ENCODE results near the gene ZNF665. TPM values are rescaled to one million over a fixed set of nuclear protein-coding genes. Genes with fewer than 3 reads are reported as not detected.
A peak's percentile ranks its signal among the peaks of the same experiment; 100 is the strongest.
"Not testable (repeated sequence)": the region's sequence is repeated elsewhere in the genome, so short reads cannot be mapped to it uniquely, and the experiment has no call there.

The ZNF665 gene
- 2.9 and 3.8 TPM in 2 replicates for total RNA-seq

DNA sequence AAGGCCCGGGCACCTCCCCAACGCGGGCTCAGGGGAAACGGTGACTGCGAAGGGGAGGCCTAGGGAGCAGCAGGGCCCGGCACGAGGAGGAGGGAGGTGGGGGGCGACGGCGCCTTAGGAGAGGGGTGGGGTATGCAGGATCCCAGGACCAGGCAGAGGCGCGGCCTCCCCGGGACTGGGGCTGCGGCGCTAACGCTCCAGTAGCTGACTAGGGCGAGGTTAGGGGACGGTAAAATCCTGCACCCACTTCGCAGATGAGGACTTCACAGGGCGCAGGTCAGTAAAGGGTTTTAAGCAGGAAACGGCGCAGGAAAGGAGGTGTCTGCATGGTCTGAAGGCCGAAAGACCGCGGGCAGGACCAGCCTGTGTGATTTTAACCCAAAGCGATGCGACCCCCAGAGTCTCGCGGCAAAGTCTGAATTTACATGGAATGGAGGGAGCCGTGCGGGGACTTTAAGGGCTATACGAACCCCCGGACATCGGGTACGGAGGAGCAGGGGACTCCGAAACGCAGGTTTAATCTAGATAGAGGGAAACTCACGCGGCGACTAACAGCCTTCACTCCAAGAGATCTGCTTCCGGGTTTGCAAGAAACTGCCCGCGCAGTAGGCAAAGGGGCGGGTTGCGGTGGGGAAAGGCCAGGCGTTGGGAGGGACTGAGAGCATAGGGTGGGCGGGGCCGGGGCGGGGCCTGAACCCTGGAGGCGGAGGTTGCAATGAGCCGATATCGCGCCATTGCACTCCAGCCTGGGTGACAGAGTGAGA, at the start of gene ZNF665:
ZNF665 (minus strand) TSS at position 588 of the 764 bp plus-strand sequence. CDS start 10,460 bp downstream, outside the sequence.
- Histone ChIP-seq H3K9me3 (ENCODE audit: low read depth, low read length) (no peaks in the 10 kb centered on the region), H3K79me2 (ENCODE audit: insufficient read depth, low read length) (peaks cover 5% of the 10 kb centered on the region), H4K20me1 (ENCODE audit: insufficient read depth, low read length) (no peaks in the 10 kb centered on the region), H3K36me3 (ENCODE audit: insufficient read depth, low read length) (peaks cover 3% of the 10 kb centered on the region), H3K27me3 (ENCODE audit: insufficient read depth, low read length) (no peaks in the 10 kb centered on the region), H3K4me3 (ENCODE audit: insufficient read depth, low read length) (peak within 1 kb of the TSS; percentile 82), H2AFZ (ENCODE audit: low read length) (peak within 1 kb of the TSS; percentile 95), H3K4me1 (ENCODE audit: insufficient read depth, low read length) (peaks cover 6% of the 10 kb centered on the region), H3K27ac (ENCODE audit: low read depth, low read length) (peak within 1 kb of the TSS; percentile 48), H3K4me2 (ENCODE audit: insufficient read depth, low read length) (peak within 1 kb of the TSS; percentile 83)
- DNase-seq (ENCODE audit: insufficient read length, low spot score, missing footprints): peak; percentile 96
- TF ChIP-seq, protein P1, sequence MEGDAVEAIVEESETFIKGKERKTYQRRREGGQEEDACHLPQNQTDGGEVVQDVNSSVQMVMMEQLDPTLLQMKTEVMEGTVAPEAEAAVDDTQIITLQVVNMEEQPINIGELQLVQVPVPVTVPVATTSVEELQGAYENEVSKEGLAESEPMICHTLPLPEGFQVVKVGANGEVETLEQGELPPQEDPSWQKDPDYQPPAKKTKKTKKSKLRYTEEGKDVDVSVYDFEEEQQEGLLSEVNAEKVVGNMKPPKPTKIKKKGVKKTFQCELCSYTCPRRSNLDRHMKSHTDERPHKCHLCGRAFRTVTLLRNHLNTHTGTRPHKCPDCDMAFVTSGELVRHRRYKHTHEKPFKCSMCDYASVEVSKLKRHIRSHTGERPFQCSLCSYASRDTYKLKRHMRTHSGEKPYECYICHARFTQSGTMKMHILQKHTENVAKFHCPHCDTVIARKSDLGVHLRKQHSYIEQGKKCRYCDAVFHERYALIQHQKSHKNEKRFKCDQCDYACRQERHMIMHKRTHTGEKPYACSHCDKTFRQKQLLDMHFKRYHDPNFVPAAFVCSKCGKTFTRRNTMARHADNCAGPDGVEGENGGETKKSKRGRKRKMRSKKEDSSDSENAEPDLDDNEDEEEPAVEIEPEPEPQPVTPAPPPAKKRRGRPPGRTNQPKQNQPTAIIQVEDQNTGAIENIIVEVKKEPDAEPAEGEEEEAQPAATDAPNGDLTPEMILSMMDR (IDR thresholded peaks at IDR 0.05; ENCODE audit: extremely low read depth, low read depth, low read length): no peak

DNA sequence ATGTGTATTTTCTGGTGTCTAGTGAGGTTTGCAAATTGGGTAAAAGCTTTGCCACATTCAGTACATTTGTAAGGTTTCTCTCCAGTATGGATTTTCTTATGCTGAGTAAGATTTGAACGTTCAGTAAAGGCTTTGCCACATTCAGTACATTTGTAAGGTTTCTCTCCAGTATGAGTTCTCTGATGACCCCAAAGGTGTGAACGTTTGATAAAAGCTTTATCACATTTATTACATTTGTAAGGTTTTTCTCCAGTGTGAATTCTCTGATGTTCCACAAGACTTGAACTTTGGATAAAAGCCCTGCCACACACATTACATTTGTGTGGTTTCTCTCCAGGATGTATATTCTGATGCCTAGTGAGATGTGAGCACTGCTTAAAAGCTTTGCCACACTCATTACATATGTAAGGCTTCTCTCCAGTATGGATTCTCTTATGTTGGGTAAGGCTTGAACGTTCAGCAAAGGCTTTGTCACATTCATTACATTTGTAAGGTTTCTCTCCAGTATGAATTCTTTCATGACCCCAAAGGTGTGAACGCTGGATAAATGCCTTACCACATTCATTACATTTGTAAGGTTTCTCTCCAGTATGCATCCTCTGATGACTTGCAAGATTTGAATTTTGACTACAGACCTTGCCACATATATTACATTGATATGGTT, 44.1 kb upstream of the ZNF665 start:
- Histone ChIP-seq H3K4me3 (ENCODE audit: insufficient read depth, low read length) (no peak overlapping the region), H3K27ac (ENCODE audit: low read depth, low read length) (no peak overlapping the region), H3K4me2 (ENCODE audit: insufficient read depth, low read length) (no peak overlapping the region), H3K27me3 (ENCODE audit: insufficient read depth, low read length) (no peaks in the 10 kb centered on the region), H3K36me3 (ENCODE audit: insufficient read depth, low read length) (peaks cover 30% of the 10 kb centered on the region), H3K79me2 (ENCODE audit: insufficient read depth, low read length) (no peaks in the 10 kb centered on the region), H3K9me3 (ENCODE audit: low read depth, low read length) (peaks cover 33% of the 10 kb centered on the region), H2AFZ (ENCODE audit: low read length) (no peak overlapping the region), H4K20me1 (ENCODE audit: insufficient read depth, low read length) (no peaks in the 10 kb centered on the region), H3K4me1 (ENCODE audit: insufficient read depth, low read length) (no peaks in the 10 kb centered on the region)
- TF ChIP-seq, protein P1 (IDR thresholded peaks at IDR 0.05; ENCODE audit: extremely low read depth, low read depth, low read length): no peak
- no peak for DNase-seq (ENCODE audit: insufficient read length, low spot score, missing footprints)

DNA sequence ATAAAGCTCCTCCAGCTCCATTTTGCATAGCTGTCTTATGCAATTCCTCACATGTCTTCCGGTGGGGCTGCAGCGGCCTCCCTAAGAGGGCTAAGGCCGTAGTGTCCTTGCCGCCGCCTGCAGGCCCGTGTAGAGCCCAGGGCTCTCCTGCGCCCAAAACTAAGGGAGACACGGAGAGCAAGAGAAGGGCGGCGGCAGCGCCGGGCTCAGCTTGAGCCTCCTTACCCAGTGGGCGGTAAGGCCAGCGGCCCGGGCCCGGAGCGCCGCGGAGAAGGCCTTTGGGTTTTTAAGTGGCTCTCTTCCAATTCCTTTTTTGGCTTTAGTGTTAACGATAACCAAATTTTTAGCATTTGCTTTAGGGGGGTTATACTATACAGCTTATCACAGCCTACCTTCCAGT, 31.4 kb upstream of the ZNF665 start:
- DNase-seq (ENCODE audit: insufficient read length, low spot score, missing footprints): no peak
- H3K9me3 ChIP-seq (ENCODE audit: low read depth, low read length): peaks cover 13% of the 10 kb centered on the region

DNA sequence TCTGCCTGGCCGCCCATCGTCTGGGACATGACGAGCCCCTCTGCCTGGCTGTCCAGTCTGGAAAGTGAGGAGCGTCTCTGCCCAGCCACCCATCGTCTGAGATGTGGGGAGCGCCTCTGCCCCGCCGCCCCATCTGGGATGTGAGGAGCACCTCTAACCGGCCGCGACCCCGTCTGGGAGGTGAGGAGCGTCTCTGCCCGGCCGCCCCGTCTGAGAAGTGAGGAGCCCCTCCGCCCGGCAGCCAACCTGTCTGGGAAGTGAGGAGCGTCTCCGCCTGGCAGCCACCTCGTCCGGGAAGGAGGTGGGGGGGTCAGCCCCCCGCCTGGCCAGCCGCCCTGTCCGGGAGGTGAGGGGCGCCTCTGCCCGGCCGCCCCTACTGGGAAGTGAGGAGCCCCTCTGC, 29.6 kb upstream of the ZNF665 start:
- H2AFZ ChIP-seq (ENCODE audit: low read length); H3K36me3 ChIP-seq (ENCODE audit: insufficient read depth, low read length); DNase-seq (ENCODE audit: insufficient read length, low spot score, missing footprints); H3K27ac ChIP-seq (ENCODE audit: low read depth, low read length); H3K27me3 ChIP-seq (ENCODE audit: insufficient read depth, low read length); H3K79me2 ChIP-seq (ENCODE audit: insufficient read depth, low read length); H3K4me1 ChIP-seq (ENCODE audit: insufficient read depth, low read length); H3K4me3 ChIP-seq (ENCODE audit: insufficient read depth, low read length); H3K9me3 ChIP-seq (ENCODE audit: low read depth, low read length); H3K4me2 ChIP-seq (ENCODE audit: insufficient read depth, low read length); H4K20me1 ChIP-seq (ENCODE audit: insufficient read depth, low read length): not testable (repeated sequence)

More for the DNA sequence above, 31.4 kb upstream of the ZNF665 start:
- Histone ChIP-seq H3K36me3 (ENCODE audit: insufficient read depth, low read length) (no peaks in the 10 kb centered on the region), H4K20me1 (ENCODE audit: insufficient read depth, low read length) (no peaks in the 10 kb centered on the region), H3K4me2 (ENCODE audit: insufficient read depth, low read length) (no peak overlapping the region), H3K4me1 (ENCODE audit: insufficient read depth, low read length) (no peaks in the 10 kb centered on the region), H3K27me3 (ENCODE audit: insufficient read depth, low read length) (no peaks in the 10 kb centered on the region), H3K4me3 (ENCODE audit: insufficient read depth, low read length) (no peak overlapping the region), H3K79me2 (ENCODE audit: insufficient read depth, low read length) (no peaks in the 10 kb centered on the region), H2AFZ (ENCODE audit: low read length) (no peak overlapping the region), H3K27ac (ENCODE audit: low read depth, low read length) (no peak overlapping the region)
- TF ChIP-seq, protein P1 (IDR thresholded peaks at IDR 0.05; ENCODE audit: extremely low read depth, low read depth, low read length): no peak

Data from osteoblast (primary cell).